Right renal cortex interstitium (tissue), 3 donors: ENCODE measurements around the gene BCAP31. TPM values are rescaled to one million over a fixed set of nuclear protein-coding genes. Genes with fewer than 3 reads are reported as not detected.
"Not testable (repeated sequence)": the region's sequence is repeated elsewhere in the genome, so short reads cannot be mapped to it uniquely, and the experiment has no call there.

Source experiments
- DNase-seq, 3 donors: peaks; one replicate each; pipeline ENCODE4 v3.0.0-alpha.2; 2013; ENCODE audit warnings: low read depth in 3 of 3, low spot score in 2 of 3
- polyA plus RNA-seq, 3 donors: library from polyadenylated mRNA; unstranded; fragments of 120-200 nt; gene quantifications; one replicate each; pipeline ENCODE4 v1.2.1, GENCODE V29; 2013; ENCODE audit not compliant: insufficient read length in 3 of 3

Gene BCAP31
- polyA plus RNA-seq, 3 donors, result 191 to 206 (median 202) TPM

- DNase-seq, result no peak
These were observed 4.9 kb downstream of the BCAP31 start for GRCh38 chrX:153719238-153719637.

GRCh38 chrX:153717445-153717844, 6.7 kb downstream of the BCAP31 start:
- no peak for DNase-seq

GRCh38 chrX:153714256-153714655, 9.9 kb downstream of the BCAP31 start:
- no peak for DNase-seq

- no peak for DNase-seq
These were observed 14.2 kb downstream of the BCAP31 start for GRCh38 chrX:153709726-153710674.

- DNase-seq, result no peak
These were observed 15.8 kb downstream of the BCAP31 start for GRCh38 chrX:153708415-153708814.

- no peak for DNase-seq
These were observed 16.8 kb downstream of the BCAP31 start for GRCh38 chrX:153707406-153707805.

GRCh38 chrX:153706799-153707198, 17.4 kb downstream of the BCAP31 start:
- DNase-seq, result no peak

GRCh38 chrX:153705403-153706060, 18.7 kb downstream of the BCAP31 start:
- not testable (repeated sequence) for DNase-seq

- not testable (repeated sequence) for DNase-seq
These were observed 19.4 kb downstream of the BCAP31 start for GRCh38 chrX:153704631-153705402.

- DNase-seq, result no peak
These were observed 20.1 kb downstream of the BCAP31 start for GRCh38 chrX:153704021-153704526.

GRCh38 chrX:153703036-153703370, 21.2 kb downstream of the BCAP31 start:
- DNase-seq, result no peak

GRCh38 chrX:153702336-153703035, 21.7 kb downstream of the BCAP31 start:
- DNase-seq, result no peak

GRCh38 chrX:153701706-153702105, 22.5 kb downstream of the BCAP31 start:
- no peak for DNase-seq

GRCh38 chrX:153700967-153701366, 23.2 kb downstream of the BCAP31 start:
- no peak for DNase-seq

GRCh38 chrX:153700376-153700945, 23.7 kb downstream of the BCAP31 start:
- no peak for DNase-seq

GRCh38 chrX:153699784-153700371, 24.3 kb downstream of the BCAP31 start:
- DNase-seq, result not testable (repeated sequence)

GRCh38 chrX:153699210-153699783, 24.9 kb downstream of the BCAP31 start:
- not testable (repeated sequence) for DNase-seq

GRCh38 chrX:153697924-153698865, 26.0 kb downstream of the BCAP31 start:
- DNase-seq, result no peak
